NCI-H2107 treated with DMSO at 0.1 percent for 48 hours (cell line): ENCODE results near the gene DELE1.

Experiments used
- DNase-seq: peaks from one replicate; lab custom pipeline; 2025; ENCODE audit not compliant: unreplicated experiment; lab: John Stamatoyannopoulos, UW

Gene DELE1

DNA sequence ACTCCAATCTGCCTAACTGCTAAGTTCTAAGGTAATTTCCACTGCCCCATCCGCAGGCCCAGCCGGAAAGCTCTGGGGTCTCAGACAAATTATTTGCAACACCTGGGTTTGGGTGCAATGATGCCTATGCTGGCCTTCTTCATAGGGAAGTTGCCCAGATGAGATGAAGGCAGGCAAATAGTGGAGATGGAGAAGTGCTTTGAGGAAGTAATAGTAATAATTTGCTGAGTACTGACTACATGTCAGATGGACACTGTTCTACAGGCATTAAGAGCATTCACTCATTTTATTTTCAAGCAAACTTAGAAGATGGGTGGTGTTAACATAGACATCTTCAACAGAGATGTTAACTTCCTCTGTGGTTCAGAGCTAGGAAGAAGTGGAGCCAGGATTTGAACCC is 30.5 kb downstream of the DELE1 start:
- no peak for DNase-seq

DNA sequence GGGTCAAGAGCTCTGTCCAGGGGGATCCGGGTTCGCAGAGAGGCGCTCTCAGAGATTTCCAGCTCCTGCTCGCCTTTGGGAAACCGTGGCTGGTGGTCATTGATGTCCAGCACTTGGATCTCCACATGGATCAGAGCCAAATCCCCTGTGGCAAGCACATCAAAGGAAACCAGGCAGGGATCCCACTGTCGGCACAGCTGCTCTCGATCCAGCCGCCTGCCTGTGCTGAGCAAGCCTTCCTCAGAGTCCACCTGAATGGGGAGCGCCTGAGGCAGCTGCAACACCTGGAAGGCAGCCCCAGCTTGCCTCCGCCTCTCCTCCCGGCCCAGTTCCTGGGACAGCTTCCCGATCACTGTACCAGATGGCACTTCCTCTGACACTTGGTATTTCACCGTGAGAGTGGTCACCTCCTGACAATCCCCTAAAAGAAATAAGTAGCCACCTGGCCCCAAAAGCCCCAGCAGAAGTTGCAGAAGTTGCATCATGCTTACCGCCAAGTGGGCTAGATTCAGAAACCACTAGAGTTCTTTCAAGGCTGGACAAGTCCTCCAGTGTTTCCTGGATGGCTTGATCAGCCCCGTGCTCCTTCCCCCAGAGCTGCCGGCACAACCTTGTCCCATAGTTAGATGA is 33.8 kb downstream of the DELE1 start:
- no peak for DNase-seq

DNA sequence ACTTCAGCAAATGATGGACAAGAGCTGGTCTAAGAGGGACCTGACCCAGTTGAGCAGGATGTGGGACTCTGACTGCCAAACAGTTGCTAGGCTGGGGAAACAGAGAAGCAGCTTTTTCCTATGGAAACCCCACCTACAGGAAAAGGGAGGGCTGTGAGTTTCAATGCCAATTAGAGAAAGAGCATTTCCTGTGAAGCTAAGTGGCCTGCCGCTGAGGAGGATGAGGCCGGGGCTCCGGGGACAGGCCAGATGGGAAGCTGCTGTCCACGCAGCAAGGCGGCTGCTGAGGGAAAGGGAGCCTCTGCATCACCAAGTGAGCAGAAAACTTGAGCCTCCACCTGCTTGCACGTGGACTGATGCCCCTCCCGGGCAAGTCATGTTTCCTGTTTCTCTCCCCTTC is 34.4 kb downstream of the DELE1 start, which contains the start of gene PCDH12:
Gene PCDH12 (minus strand): TSS at position 90 of the 400 bp plus-strand sequence. CDS start 351 bp downstream, outside the sequence.
- DNase-seq: no peak

GRCh38 chr5:141958546-141959172 is 35.0 kb downstream of the DELE1 start:
- no peak for DNase-seq

DNA sequence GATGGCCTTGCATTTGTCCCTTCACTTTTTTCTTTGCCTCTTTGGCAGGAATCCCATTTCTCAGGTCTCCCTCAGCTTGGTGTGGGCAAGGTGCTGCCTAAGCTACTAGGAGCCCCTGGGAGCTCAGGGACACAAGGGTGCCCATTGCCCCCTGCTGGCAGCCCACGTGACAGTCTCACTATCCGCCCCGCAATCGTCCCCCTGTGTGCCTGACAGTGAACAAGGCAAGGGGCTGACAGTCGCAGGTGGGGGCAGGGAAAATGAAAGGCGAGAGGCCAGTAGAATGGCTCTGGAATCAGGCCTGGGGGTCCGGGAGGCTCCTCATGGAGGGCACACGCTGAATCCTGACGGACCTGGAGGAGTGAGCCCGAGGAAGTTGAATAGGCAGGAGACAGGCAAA is 36.3 kb downstream of the DELE1 start:
- DNase-seq: no peak

DNA sequence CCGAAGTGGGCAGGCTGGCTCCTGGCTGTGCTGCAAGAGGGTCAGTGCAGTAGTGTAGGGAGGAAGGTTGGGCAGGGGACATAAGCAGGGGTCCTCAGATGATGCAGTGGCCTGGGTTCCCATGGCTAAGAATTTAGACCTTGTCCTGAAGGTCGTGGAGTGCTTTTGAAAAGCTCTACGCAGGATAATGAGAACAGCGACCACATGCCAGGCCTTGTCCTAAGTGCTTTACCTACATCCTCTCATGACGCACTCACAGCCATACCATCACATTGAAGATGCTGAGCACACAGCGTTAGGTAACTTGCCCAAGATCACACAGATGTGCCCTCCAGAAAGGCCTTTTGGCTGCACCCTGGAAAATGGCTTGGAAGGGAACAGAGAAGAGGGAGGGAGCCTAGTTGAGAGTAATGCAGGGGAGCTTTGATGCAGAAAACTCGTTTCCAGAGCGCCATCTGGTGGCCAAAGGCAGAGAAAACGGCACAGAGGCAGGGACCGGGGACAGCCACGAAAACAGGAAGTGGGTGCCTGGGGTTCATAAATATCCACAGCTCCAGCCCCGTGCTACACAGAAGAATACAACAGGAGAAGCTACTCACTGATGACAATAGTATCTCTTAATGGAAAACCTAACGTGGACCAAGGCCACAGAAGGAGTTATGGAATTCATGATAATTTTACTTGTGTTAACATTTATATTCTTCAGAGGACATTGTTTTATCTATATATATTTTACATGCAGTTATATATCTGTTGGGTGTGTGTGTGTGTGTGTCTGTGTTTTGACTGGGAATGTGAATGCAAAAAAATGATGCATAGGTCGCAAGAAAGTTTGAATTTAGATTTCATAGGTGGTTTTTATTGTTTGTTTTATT is 37.0 kb downstream of the DELE1 start:
- peak; percentile 57 for DNase-seq

DNA sequence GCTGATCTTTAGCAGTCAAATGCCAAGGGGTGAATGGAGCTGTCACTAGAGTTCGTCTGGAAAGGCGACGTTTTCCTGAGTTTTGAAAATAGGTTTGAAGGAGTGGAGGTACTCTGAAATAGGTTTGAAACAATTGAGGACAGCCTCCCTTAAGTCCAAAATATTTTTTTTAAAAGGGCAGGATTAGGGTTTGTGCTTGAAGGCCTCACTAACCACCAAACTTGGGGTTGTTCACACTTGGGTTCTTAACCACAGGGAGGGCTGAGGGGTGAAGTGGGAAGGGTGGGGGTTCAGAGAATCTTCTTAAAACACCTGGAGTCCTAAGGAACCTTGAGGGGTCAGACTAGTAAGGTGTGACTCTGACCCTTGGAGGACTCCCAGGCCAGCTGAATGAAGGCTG is 37.8 kb downstream of the DELE1 start:
- no peak for DNase-seq

GRCh38 chr5:141963701-141964100 is 40.0 kb downstream of the DELE1 start:
- DNase-seq: no peak

DNA sequence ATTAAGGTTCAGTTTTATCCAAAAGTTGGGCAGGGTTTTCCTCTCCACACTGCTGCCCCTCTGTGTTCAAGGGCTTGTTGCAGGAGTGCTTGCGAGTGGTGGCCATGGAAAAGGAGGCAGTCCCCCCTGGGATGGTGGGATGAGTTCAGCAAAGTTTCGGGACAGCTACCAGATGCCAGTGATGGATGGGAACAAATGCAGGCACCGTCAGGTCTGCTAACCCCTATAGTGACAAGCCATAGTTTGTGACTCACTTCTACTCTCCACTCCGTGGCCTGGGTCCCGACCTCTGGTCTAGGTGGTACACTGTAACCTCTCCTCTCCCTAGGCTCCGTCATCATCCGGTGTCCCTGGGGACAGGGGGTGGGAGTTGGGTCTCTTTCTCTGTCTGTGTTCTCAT is 41.4 kb downstream of the DELE1 start:
- DNase-seq: no peak

- no peak for DNase-seq
Measured at GRCh38 chr5:141966275-141966962, 42.7 kb downstream of the DELE1 start.

DNA sequence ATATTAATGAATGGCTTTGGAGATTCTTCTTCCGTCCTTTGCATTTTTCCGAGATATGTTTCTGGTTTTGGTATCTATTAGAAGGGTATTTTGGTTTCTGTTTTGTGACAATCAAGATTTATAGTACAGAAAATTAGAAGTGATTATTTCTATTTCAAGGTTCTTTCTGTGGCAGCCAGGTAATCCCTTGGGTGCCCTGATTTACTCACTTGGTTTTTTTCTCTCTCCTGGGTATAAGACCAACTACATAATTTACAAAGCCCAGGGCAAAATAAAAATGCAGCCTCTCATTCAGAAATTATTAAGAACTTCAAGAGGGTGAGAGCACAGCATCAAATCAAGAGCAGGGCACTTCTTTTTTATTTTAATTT is 43.3 kb downstream of the DELE1 start:
- DNase-seq: no peak

DNA sequence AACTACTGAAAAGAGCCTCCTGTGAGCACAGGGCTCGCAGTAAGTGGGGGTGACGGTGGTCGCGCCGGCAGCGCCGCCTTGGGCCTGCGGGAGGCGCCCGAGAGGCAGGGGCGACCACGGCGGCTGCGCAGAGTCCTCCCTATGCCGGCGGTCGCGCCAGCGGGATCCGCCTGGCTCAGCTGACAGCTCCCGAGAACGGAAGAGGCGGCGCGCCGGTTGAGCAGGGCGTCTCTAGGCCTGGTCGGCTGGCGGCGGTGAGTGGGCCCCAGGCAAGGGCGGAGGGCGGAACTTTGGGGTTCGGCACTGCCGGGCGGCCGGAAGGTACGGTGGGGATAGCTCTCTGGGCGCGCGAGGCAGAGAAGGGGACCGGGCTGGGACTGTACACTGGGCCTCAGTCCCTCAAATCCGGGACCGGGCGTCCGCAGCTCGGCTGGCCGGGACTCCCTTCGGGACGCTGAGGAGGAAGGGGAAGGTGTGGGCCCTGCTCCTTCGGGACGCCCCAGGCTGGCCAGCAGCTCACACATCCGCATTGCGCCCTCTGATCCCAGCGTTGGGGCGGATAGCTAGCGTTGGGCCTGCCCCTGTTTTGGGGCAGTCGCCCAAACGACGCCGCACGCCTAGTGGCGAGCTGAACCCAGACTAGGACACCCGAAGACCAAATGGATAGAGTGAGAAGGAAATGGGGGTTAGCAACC is 45.4 kb downstream of the DELE1 start, which contains the start of gene RNF14:
Gene RNF14 (plus strand): TSS at position 192 of the 695 bp plus-strand sequence. CDS start 4,484 bp downstream, outside the sequence.
- peak; percentile 53 for DNase-seq

DNA sequence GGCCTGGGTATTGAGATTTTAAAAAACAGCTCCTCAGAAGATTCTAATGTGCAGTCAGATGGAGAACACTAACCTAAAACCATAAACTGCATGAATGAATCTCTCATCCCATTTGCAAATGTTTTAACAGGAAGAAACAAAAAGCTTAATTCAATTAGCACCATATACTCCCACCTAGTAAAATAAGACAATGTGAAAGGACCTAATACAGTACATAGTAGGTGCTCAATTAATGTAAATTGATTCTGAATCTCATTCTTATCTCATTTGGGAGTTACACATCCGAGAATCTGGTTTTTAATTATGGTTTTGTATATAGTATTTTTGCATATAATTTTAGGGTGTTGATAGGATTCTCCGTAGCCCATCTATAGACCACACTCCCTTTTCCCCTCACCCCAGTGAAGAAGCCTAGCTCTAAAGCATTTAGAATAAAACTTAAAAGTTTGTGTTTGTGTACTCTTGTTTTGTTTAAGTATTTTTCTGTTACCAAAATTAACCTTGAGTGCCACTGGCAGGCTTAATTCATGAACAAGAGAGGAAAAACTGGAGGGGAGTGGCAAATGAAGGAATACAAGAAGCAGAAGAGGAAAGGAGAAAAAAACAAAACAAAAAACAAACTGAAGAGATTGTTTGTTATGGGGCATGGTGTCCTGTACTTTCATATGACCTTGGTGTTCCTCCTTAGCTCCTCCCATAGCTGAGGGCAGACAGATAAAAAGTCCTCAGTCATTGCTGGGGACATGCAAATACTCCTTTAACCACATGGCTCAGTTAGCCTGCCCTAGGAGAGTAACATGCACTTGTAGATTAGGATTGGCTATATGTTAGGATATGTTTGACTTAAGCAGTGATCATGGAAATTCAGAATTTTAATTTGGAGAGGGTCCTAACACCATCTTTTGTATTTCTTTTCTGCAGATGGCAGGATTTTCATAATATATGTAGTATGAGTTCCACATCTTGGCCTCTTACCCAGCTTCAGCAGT is 46.4 kb downstream of the DELE1 start:
- DNase-seq: no peak

- no peak for DNase-seq
Measured at GRCh38 chr5:141973871-141974595, 50.4 kb downstream of the DELE1 start.

GRCh38 chr5:141976176-141976575 is 52.5 kb downstream of the DELE1 start:
- DNase-seq: no peak

DNA sequence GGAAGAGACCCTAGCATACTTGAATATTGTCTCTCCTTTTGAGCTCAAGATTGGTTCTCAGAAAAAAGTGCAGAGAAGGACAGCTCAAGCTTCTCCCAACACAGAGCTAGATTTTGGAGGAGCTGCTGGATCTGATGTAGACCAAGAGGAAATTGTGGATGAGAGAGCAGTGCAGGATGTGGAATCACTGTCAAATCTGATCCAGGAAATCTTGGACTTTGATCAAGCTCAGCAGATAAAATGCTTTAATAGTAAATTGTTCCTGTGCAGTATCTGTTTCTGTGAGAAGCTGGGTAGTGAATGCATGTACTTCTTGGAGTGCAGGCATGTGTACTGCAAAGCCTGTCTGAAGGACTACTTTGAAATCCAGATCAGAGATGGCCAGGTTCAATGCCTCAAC is 54.7 kb downstream of the DELE1 start:
- no peak for DNase-seq

- DNase-seq: no peak
Measured at GRCh38 chr5:141982626-141983025, 59.0 kb downstream of the DELE1 start.

DNA sequence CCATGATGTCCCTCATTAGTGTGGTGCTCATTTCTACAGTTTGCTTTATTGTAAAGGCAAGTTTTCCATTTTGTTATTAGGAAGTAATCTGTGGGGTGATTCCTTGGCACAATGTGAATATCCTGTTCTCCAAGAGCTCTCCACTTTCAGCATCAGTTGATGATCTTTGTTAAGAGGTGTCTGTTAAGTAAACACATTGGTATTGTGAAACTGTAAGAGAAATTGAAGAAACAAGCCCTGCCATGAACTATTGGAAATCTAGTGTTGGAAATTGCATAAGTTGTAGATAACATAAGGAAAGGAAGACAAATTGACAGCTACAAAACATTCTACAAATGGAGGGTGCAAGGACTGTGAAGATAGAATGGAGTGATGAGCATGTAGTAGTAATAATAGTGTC is 62.4 kb downstream of the DELE1 start:
- DNase-seq: no peak

DNA sequence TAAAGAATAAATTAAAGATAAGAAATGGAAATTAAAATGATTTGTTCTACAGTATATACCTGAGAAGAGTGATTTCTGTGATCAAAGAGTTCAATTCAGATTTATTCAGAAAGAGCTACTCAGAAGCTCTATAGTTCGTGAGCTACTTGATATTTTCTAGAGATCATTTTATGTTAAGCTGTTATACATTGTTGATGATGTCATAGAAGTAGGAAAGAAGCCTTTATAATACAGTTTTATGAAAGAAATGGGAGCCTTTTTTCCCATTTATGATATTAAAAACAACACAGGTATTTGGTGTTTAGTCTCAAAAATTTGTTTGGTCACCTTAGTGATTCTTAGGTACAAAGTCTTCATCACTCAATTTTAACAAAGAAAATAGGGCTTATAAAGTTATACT is 66.0 kb downstream of the DELE1 start:
- no peak for DNase-seq
